ENCODE data around the gene ERGIC2. TPM values are rescaled to one million over a fixed set of nuclear protein-coding genes. Genes with fewer than 3 reads are reported as not detected.

Gene ERGIC2
- 10 to 100 TPM; 29.6 to 41.4 TPM for total RNA-seq
- 53.4 to 97.6 reads per million in 2 donors for total RNA-seq

GRCh38 chr12:29380536-29381523 lies at the start of gene ERGIC2:
Gene ERGIC2, minus strand, starts transcription at chr12:29381172. Its CDS starts 9,539 bp downstream, at chr12:29371633.
- DNase-seq (peak; percentile 70 to 82 (median 80)), ATAC-seq (peak; percentile 90)
- H3K9me3 ChIP-seq (ENCODE audit: control insufficient read depth, low read length, poor library complexity, severe bottlenecking): no peaks in the 10 kb centered on the region
- peak within 1 kb of the TSS; percentile 98 for H3K27ac Mint-ChIP-seq
- H3K4me1 Mint-ChIP-seq: peaks cover 41% of the 10 kb centered on the region
- no peaks in the 10 kb centered on the region for H3K27me3 Mint-ChIP-seq
- H3K4me3 Mint-ChIP-seq: peak within 1 kb of the TSS; percentile 97
- H3K36me3 Mint-ChIP-seq (ENCODE audit: low read depth): peaks cover 4% of the 10 kb centered on the region

GRCh38 chr12:29430716-29431044 lies 49.7 kb upstream of the ERGIC2 start:
- peaks cover 8% of the 10 kb centered on the region for H3K4me1 Mint-ChIP-seq
- H3K27me3 Mint-ChIP-seq: peaks cover 17% of the 10 kb centered on the region
- no peak for DNase-seq
- no peak overlapping the region for H3K4me3 Mint-ChIP-seq
- no peaks in the 10 kb centered on the region for H3K36me3 Mint-ChIP-seq (ENCODE audit: low read depth)
- H3K9me3 ChIP-seq (ENCODE audit: control insufficient read depth, low read length, poor library complexity, severe bottlenecking): no peaks in the 10 kb centered on the region
- no peak for ATAC-seq
- no peak overlapping the region for H3K27ac Mint-ChIP-seq

GRCh38 chr12:29429999-29430715 lies 49.2 kb upstream of the ERGIC2 start:
- ATAC-seq: no peak
- H3K27me3 Mint-ChIP-seq: peaks cover 17% of the 10 kb centered on the region
- H3K36me3 Mint-ChIP-seq (ENCODE audit: low read depth): no peaks in the 10 kb centered on the region
- no peaks in the 10 kb centered on the region for H3K9me3 ChIP-seq (ENCODE audit: control insufficient read depth, low read length, poor library complexity, severe bottlenecking)
- no peak overlapping the region for H3K4me3 Mint-ChIP-seq
- H3K27ac Mint-ChIP-seq: no peak overlapping the region
- H3K4me1 Mint-ChIP-seq: peaks cover 8% of the 10 kb centered on the region
- DNase-seq: no peak

GRCh38 chr12:29428633-29429032 lies 47.7 kb upstream of the ERGIC2 start:
- H3K9me3 ChIP-seq (ENCODE audit: control insufficient read depth, low read length, poor library complexity, severe bottlenecking): no peaks in the 10 kb centered on the region
- no peak overlapping the region for H3K27ac Mint-ChIP-seq
- no peak overlapping the region for H3K4me3 Mint-ChIP-seq
- DNase-seq (no peak), ATAC-seq (no peak)
- H3K27me3 Mint-ChIP-seq: peaks cover 19% of the 10 kb centered on the region
- H3K4me1 Mint-ChIP-seq: peaks cover 8% of the 10 kb centered on the region
- H3K36me3 Mint-ChIP-seq (ENCODE audit: low read depth): no peaks in the 10 kb centered on the region

GRCh38 chr12:29427964-29428363 lies 47.0 kb upstream of the ERGIC2 start:
- peak; percentile 73 for ATAC-seq
- Mint-ChIP-seq H3K27ac (no peak overlapping the region), H3K4me3 (no peak overlapping the region), H3K4me1 (peaks cover 8% of the 10 kb centered on the region), H3K27me3 (peaks cover 26% of the 10 kb centered on the region), H3K36me3 (ENCODE audit: low read depth) (no peaks in the 10 kb centered on the region)
- no peak for DNase-seq
- no peaks in the 10 kb centered on the region for H3K9me3 ChIP-seq (ENCODE audit: control insufficient read depth, low read length, poor library complexity, severe bottlenecking)

- DNase-seq (no peak), ATAC-seq (no peak)
- Mint-ChIP-seq H3K27me3 (peaks cover 23% of the 10 kb centered on the region), H3K36me3 (ENCODE audit: low read depth) (no peaks in the 10 kb centered on the region), H3K4me3 (no peak overlapping the region), H3K4me1 (peaks cover 8% of the 10 kb centered on the region), H3K27ac (no peak overlapping the region)
- no peaks in the 10 kb centered on the region for H3K9me3 ChIP-seq (ENCODE audit: control insufficient read depth, low read length, poor library complexity, severe bottlenecking)
Observed at GRCh38 chr12:29426498-29426897, 45.5 kb upstream of the ERGIC2 start.

GRCh38 chr12:29425722-29426121 lies 44.8 kb upstream of the ERGIC2 start:
- peaks cover 23% of the 10 kb centered on the region for H3K27me3 Mint-ChIP-seq

GRCh38 chr12:29416748-29417147 lies 35.8 kb upstream of the ERGIC2 start:
- Mint-ChIP-seq H3K27me3 (peaks cover 42% of the 10 kb centered on the region), H3K36me3 (ENCODE audit: low read depth) (peaks cover 6% of the 10 kb centered on the region), H3K27ac (no peak overlapping the region), H3K4me3 (no peak overlapping the region), H3K4me1 (no peaks in the 10 kb centered on the region)
- ATAC-seq (no peak), DNase-seq (no peak)
- H3K9me3 ChIP-seq (ENCODE audit: control insufficient read depth, low read length, poor library complexity, severe bottlenecking): no peaks in the 10 kb centered on the region

More at GRCh38 chr12:29425722-29426121, 44.8 kb upstream of the ERGIC2 start:
- Mint-ChIP-seq H3K27ac (no peak overlapping the region), H3K4me1 (peaks cover 7% of the 10 kb centered on the region), H3K4me3 (no peak overlapping the region), H3K36me3 (ENCODE audit: low read depth) (no peaks in the 10 kb centered on the region)
- DNase-seq (no peak), ATAC-seq (no peak)
- H3K9me3 ChIP-seq (ENCODE audit: control insufficient read depth, low read length, poor library complexity, severe bottlenecking): no peaks in the 10 kb centered on the region

- Mint-ChIP-seq H3K4me1 (no peaks in the 10 kb centered on the region), H3K4me3 (no peak overlapping the region), H3K27me3 (peaks cover 38% of the 10 kb centered on the region), H3K36me3 (ENCODE audit: low read depth) (peaks cover 6% of the 10 kb centered on the region), H3K27ac (no peak overlapping the region)
- DNase-seq (no peak), ATAC-seq (no peak)
- no peaks in the 10 kb centered on the region for H3K9me3 ChIP-seq (ENCODE audit: control insufficient read depth, low read length, poor library complexity, severe bottlenecking)
Observed at GRCh38 chr12:29415111-29415510, 34.1 kb upstream of the ERGIC2 start.

- Mint-ChIP-seq H3K36me3 (ENCODE audit: low read depth) (peaks cover 6% of the 10 kb centered on the region), H3K4me3 (no peak overlapping the region), H3K27me3 (peaks cover 33% of the 10 kb centered on the region), H3K4me1 (no peaks in the 10 kb centered on the region), H3K27ac (no peak overlapping the region)
- H3K9me3 ChIP-seq (ENCODE audit: control insufficient read depth, low read length, poor library complexity, severe bottlenecking): no peaks in the 10 kb centered on the region
- ATAC-seq (no peak), DNase-seq (no peak)
Observed at GRCh38 chr12:29414368-29414767, 33.4 kb upstream of the ERGIC2 start.

- Mint-ChIP-seq H3K27me3 (peaks cover 13% of the 10 kb centered on the region), H3K4me1 (peaks cover 3% of the 10 kb centered on the region), H3K36me3 (ENCODE audit: low read depth) (no peaks in the 10 kb centered on the region), H3K27ac (no peak overlapping the region), H3K4me3 (no peak overlapping the region)
- ATAC-seq (no peak), DNase-seq (no peak)
- no peaks in the 10 kb centered on the region for H3K9me3 ChIP-seq (ENCODE audit: control insufficient read depth, low read length, poor library complexity, severe bottlenecking)
Observed at GRCh38 chr12:29405561-29405960, 24.6 kb upstream of the ERGIC2 start.

GRCh38 chr12:29403991-29404390 lies 23.0 kb upstream of the ERGIC2 start:
- no peaks in the 10 kb centered on the region for H3K9me3 ChIP-seq (ENCODE audit: control insufficient read depth, low read length, poor library complexity, severe bottlenecking)
- no peak for ATAC-seq
- Mint-ChIP-seq H3K27me3 (peaks cover 16% of the 10 kb centered on the region), H3K27ac (no peak overlapping the region), H3K4me1 (peaks cover 3% of the 10 kb centered on the region), H3K4me3 (no peak overlapping the region), H3K36me3 (ENCODE audit: low read depth) (no peaks in the 10 kb centered on the region)
- no peak for DNase-seq

- H3K9me3 ChIP-seq (ENCODE audit: control insufficient read depth, low read length, poor library complexity, severe bottlenecking): no peaks in the 10 kb centered on the region
- Mint-ChIP-seq H3K4me3 (no peak overlapping the region), H3K4me1 (peaks cover 3% of the 10 kb centered on the region), H3K36me3 (ENCODE audit: low read depth) (no peaks in the 10 kb centered on the region), H3K27me3 (peaks cover 25% of the 10 kb centered on the region), H3K27ac (no peak overlapping the region)
- DNase-seq (no peak), ATAC-seq (no peak)
Observed at GRCh38 chr12:29402437-29402836, 21.5 kb upstream of the ERGIC2 start.

Data from T-helper 17 cell (primary cell).